GM12872 (cell line): ENCODE data around the gene DGKB.

Experiments
- CTCF ChIP-seq: IDR thresholded peaks from 3 replicates; pipeline ENCODE4 v1.5.1; 2011; ENCODE audit warnings: low read depth, mild to moderate bottlenecking, low read length, moderate library complexity; ENCODE audit not compliant: insufficient read depth

DGKB gene

GRCh38 chr7:14676896-14677295 is 225.7 kb downstream of the DGKB start:
- TF ChIP-seq CTCF = no peak

- TF ChIP-seq CTCF = no peak
These were observed 229.3 kb downstream of the DGKB start for GRCh38 chr7:14673202-14673601.

GRCh38 chr7:14666913-14667312 is 235.6 kb downstream of the DGKB start:
- TF ChIP-seq CTCF = no peak

GRCh38 chr7:14666304-14666703 is 236.2 kb downstream of the DGKB start:
- TF ChIP-seq CTCF = no peak

- TF ChIP-seq CTCF = no peak
These were observed 262.8 kb downstream of the DGKB start for GRCh38 chr7:14639801-14640200.

- no peak for TF ChIP-seq CTCF
These were observed 263.2 kb downstream of the DGKB start for GRCh38 chr7:14639329-14639728.

- TF ChIP-seq CTCF = no peak
These were observed 264.6 kb downstream of the DGKB start for GRCh38 chr7:14637968-14638367.

GRCh38 chr7:14635955-14636354 is 266.6 kb downstream of the DGKB start:
- no peak for TF ChIP-seq CTCF
